ENCODE results near the gene ICOS.
"Not testable (repeated sequence)": the region's sequence is repeated elsewhere in the genome, so short reads cannot be mapped to it uniquely, and the experiment has no call there.

Gene ICOS

DNA sequence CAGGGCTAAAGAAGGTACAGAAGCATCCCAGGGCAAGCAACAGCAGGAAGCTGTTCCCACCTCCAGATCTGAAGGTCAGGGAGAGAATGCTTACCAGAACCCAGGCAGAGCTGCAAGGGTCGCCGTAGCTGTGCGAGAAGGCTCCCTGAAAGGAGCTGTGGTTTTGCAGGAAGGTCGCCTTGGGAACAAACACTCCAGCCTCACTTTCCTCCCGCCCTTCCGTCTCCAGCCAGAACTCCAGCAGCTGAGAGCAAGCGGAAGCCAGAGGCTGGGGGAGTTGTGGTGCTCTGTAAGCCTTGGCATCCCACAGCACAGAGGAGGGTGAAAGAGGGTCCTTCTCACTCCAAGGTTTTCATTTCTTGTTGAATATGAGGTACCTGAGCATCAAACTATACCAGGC lies 18.3 kb upstream of the ICOS start:
- Histone ChIP-seq H3K36me3 (ENCODE audit: control insufficient read depth, low read depth, low read length) (no peaks in the 10 kb centered on the region), H3K4me1 (ENCODE audit: control insufficient read depth, low read depth, low read length) (no peaks in the 10 kb centered on the region), H3K27me3 (ENCODE audit: control insufficient read depth, insufficient read depth, low read length) (no peaks in the 10 kb centered on the region), H3K9me3 (ENCODE audit: control insufficient read depth, low read depth, low read length) (no peaks in the 10 kb centered on the region), H3K27ac (ENCODE audit: low read length) (no peak overlapping the region), H3K4me3 (ENCODE audit: low read length) (no peak overlapping the region), H3K9ac (ENCODE audit: low read length) (no peak overlapping the region)

- Histone ChIP-seq H3K36me3 (ENCODE audit: control insufficient read depth, low read depth, low read length) (no peaks in the 10 kb centered on the region), H3K4me1 (ENCODE audit: control insufficient read depth, low read depth, low read length) (no peaks in the 10 kb centered on the region), H3K27ac (ENCODE audit: low read length) (no peak overlapping the region), H3K27me3 (ENCODE audit: control insufficient read depth, insufficient read depth, low read length) (no peaks in the 10 kb centered on the region), H3K9ac (ENCODE audit: low read length) (no peak overlapping the region), H3K4me3 (ENCODE audit: low read length) (no peak overlapping the region), H3K9me3 (ENCODE audit: control insufficient read depth, low read depth, low read length) (no peaks in the 10 kb centered on the region)
Measured at GRCh38 chr2:203918839-203919238, 17.7 kb upstream of the ICOS start.

- H3K4me3 ChIP-seq (ENCODE audit: low read length) = no peak overlapping the region
- H3K4me1 ChIP-seq (ENCODE audit: control insufficient read depth, low read depth, low read length) = no peaks in the 10 kb centered on the region
- H3K36me3 ChIP-seq (ENCODE audit: control insufficient read depth, low read depth, low read length) = no peaks in the 10 kb centered on the region
- H3K9me3 ChIP-seq (ENCODE audit: control insufficient read depth, low read depth, low read length) = no peaks in the 10 kb centered on the region
- H3K27me3 ChIP-seq (ENCODE audit: control insufficient read depth, insufficient read depth, low read length) = no peaks in the 10 kb centered on the region
- no peak overlapping the region for H3K9ac ChIP-seq (ENCODE audit: low read length)
- H3K27ac ChIP-seq (ENCODE audit: low read length) = no peak overlapping the region
Measured at GRCh38 chr2:203925512-203926158, 10.9 kb upstream of the ICOS start.

DNA sequence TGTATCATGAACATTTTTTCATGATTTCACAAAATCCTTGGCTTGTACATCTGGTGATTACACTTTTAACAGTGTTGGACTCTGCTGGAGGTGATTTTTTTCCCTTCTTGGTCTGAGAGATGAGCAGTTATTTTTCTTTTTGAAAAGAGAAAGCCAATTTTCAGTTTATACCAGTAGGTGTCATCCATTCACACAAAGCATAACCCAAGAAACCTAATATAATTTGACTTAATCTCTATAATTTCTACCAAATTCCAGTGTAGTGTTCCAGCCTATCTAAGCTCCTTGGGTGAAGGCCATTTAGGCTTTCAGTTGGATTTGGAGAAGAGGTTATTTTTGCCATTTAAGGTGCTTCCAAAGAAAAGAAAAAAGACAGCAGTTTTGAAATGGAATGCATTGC lies 7.7 kb upstream of the ICOS start:
- no peaks in the 10 kb centered on the region for H3K4me1 ChIP-seq (ENCODE audit: control insufficient read depth, low read depth, low read length)
- H3K27ac ChIP-seq (ENCODE audit: low read length) = no peak overlapping the region
- no peaks in the 10 kb centered on the region for H3K9me3 ChIP-seq (ENCODE audit: control insufficient read depth, low read depth, low read length)
- H3K4me3 ChIP-seq (ENCODE audit: low read length) = no peak overlapping the region
- no peak overlapping the region for H3K9ac ChIP-seq (ENCODE audit: low read length)
- H3K27me3 ChIP-seq (ENCODE audit: control insufficient read depth, insufficient read depth, low read length) = no peaks in the 10 kb centered on the region
- H3K36me3 ChIP-seq (ENCODE audit: control insufficient read depth, low read depth, low read length) = no peaks in the 10 kb centered on the region

GRCh38 chr2:203931262-203931661 lies 5.3 kb upstream of the ICOS start:
- not testable (repeated sequence) for H3K27ac ChIP-seq (ENCODE audit: low read length); H3K4me1 ChIP-seq (ENCODE audit: control insufficient read depth, low read depth, low read length); H3K4me3 ChIP-seq (ENCODE audit: low read length); H3K9ac ChIP-seq (ENCODE audit: low read length); H3K9me3 ChIP-seq (ENCODE audit: control insufficient read depth, low read depth, low read length); H3K27me3 ChIP-seq (ENCODE audit: control insufficient read depth, insufficient read depth, low read length); H3K36me3 ChIP-seq (ENCODE audit: control insufficient read depth, low read depth, low read length)

GRCh38 chr2:203934041-203934492 lies 2.5 kb upstream of the ICOS start:
- Histone ChIP-seq H3K36me3 (ENCODE audit: control insufficient read depth, low read depth, low read length) (no peaks in the 10 kb centered on the region), H3K9ac (ENCODE audit: low read length) (no peak overlapping the region), H3K9me3 (ENCODE audit: control insufficient read depth, low read depth, low read length) (no peaks in the 10 kb centered on the region), H3K4me1 (ENCODE audit: control insufficient read depth, low read depth, low read length) (no peaks in the 10 kb centered on the region), H3K27ac (ENCODE audit: low read length) (no peak overlapping the region), H3K4me3 (ENCODE audit: low read length) (no peak overlapping the region), H3K27me3 (ENCODE audit: control insufficient read depth, insufficient read depth, low read length) (no peaks in the 10 kb centered on the region)

DNA sequence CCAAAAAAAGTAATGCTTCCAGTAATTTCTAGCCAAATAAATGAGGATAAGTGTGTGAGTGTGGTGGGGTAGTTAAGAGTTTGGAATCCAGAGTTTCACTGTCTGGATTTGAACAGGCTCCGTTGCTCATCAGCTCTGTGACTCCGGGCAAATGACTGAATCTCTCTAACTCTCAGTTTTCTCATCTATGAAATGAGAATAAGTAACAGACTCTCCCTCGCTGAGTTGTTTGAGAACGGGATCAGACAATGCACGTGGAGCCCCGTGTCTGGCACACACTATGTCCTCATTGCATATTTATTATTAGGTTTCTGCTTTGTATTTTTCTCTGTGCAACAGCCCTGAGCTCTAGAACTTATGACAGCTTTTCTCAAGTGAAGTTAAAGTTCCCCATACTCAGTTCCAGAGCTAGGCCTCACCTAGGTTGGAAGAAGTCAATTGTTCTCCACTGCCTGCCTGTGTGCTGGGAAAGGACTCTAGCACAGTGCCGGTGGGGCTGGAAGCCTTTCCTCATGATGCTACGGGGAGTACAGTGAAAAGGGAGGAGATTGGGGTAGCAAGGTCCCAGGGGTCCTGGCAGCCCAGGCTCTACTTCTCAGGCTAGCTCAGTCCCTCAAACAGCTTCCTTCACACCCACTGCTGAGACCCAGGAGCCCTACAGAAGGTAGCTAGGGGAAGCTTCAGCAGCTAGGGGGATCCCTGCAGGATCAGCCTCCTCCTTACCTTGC lies 1.7 kb upstream of the ICOS start:
- Histone ChIP-seq H3K9me3 (ENCODE audit: control insufficient read depth, low read depth, low read length) (no peaks in the 10 kb centered on the region), H3K27ac (ENCODE audit: low read length) (no peak overlapping the region), H3K27me3 (ENCODE audit: control insufficient read depth, insufficient read depth, low read length) (no peaks in the 10 kb centered on the region), H3K9ac (ENCODE audit: low read length) (no peak overlapping the region), H3K36me3 (ENCODE audit: control insufficient read depth, low read depth, low read length) (no peaks in the 10 kb centered on the region), H3K4me1 (ENCODE audit: control insufficient read depth, low read depth, low read length) (no peaks in the 10 kb centered on the region), H3K4me3 (ENCODE audit: low read length) (no peak overlapping the region)

DNA sequence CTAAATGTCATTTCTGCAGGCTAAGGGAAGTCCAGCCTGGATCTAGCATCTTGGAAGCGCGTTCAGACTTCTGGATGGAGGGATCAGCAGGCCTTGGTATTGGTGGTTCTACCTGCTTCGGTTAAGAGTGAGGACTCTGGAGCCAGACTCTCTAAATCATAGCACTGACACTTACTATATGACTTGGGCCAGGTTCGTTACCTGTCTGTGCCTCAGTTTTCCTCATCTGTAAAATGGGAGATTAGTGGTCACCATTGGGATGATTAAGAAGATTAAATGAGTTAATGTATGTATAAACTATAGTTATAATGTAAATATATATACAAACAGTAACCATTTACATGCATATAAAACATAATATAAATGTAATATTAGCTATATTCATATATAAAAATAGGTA lies 995 bp upstream of the ICOS start:
- Histone ChIP-seq H3K9me3 (ENCODE audit: control insufficient read depth, low read depth, low read length) (no peaks in the 10 kb centered on the region), H3K27ac (ENCODE audit: low read length) (no peak overlapping the region), H3K4me1 (ENCODE audit: control insufficient read depth, low read depth, low read length) (no peaks in the 10 kb centered on the region), H3K27me3 (ENCODE audit: control insufficient read depth, insufficient read depth, low read length) (no peaks in the 10 kb centered on the region), H3K4me3 (ENCODE audit: low read length) (no peak overlapping the region), H3K36me3 (ENCODE audit: control insufficient read depth, low read depth, low read length) (no peaks in the 10 kb centered on the region), H3K9ac (ENCODE audit: low read length) (no peak overlapping the region)

- Histone ChIP-seq H3K27me3 (ENCODE audit: control insufficient read depth, insufficient read depth, low read length) (no peaks in the 10 kb centered on the region), H3K4me1 (ENCODE audit: control insufficient read depth, low read depth, low read length) (no peaks in the 10 kb centered on the region), H3K9me3 (ENCODE audit: control insufficient read depth, low read depth, low read length) (no peaks in the 10 kb centered on the region), H3K9ac (ENCODE audit: low read length) (no peak overlapping the region), H3K4me3 (ENCODE audit: low read length) (no peak overlapping the region), H3K36me3 (ENCODE audit: control insufficient read depth, low read depth, low read length) (no peaks in the 10 kb centered on the region), H3K27ac (ENCODE audit: low read length) (no peak overlapping the region)
Measured at GRCh38 chr2:203936949-203937348, 386 bp downstream of the ICOS start.

DNA sequence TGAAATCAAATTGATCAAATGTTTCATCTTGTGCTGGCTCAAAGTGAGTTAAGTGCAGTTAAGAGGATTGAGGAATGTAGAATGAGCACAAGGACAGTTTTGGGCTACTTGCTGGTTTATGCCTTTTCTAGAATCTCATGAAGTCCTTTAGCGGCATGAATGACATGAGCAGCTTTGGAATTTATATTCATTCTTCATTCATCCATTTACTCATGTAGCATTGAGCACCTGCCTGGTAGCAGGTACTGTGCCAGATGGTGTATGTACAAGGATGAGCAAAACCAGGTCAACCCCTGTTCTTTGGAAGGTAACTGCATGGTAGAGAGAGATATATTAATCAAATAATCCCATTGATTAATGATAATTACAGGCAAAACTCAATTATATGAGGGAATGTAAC lies 1.2 kb downstream of the ICOS start:
- H3K27ac ChIP-seq (ENCODE audit: low read length) = no peak overlapping the region

DNA sequence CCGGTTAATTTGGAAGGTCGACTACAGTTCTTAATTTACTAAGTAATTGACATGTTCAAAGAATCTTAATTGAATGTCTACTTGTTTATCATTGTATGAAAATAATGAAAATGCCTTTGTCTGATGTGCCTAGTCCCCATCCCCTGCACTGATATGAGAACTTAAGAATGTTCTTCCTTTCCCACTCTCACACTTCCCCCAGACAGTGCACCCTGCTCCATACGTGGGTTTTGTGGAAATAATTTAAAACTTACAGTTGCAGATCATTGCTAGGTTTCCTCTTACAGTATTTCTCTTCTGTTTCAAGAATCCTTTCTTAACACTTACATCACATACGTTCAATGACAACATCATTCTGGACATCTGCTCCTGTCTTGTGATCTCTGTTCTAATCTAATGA lies 3.5 kb downstream of the ICOS start:
- Histone ChIP-seq H3K9ac (ENCODE audit: low read length) (no peak overlapping the region), H3K9me3 (ENCODE audit: control insufficient read depth, low read depth, low read length) (no peaks in the 10 kb centered on the region), H3K27ac (ENCODE audit: low read length) (no peak overlapping the region), H3K27me3 (ENCODE audit: control insufficient read depth, insufficient read depth, low read length) (no peaks in the 10 kb centered on the region), H3K4me3 (ENCODE audit: low read length) (no peak overlapping the region), H3K36me3 (ENCODE audit: control insufficient read depth, low read depth, low read length) (no peaks in the 10 kb centered on the region), H3K4me1 (ENCODE audit: control insufficient read depth, low read depth, low read length) (no peaks in the 10 kb centered on the region)

More for the DNA sequence above, 1.2 kb downstream of the ICOS start:
- Histone ChIP-seq H3K4me3 (ENCODE audit: low read length) (no peak overlapping the region), H3K4me1 (ENCODE audit: control insufficient read depth, low read depth, low read length) (no peaks in the 10 kb centered on the region), H3K36me3 (ENCODE audit: control insufficient read depth, low read depth, low read length) (no peaks in the 10 kb centered on the region), H3K9ac (ENCODE audit: low read length) (no peak overlapping the region), H3K9me3 (ENCODE audit: control insufficient read depth, low read depth, low read length) (no peaks in the 10 kb centered on the region), H3K27me3 (ENCODE audit: control insufficient read depth, insufficient read depth, low read length) (no peaks in the 10 kb centered on the region)

All from iPS-18a (cell line).